Hematopoietic multipotent progenitor cell treated with erythropoietin and hydrocortisone succinate and interleukin-3 and kit ligand, for 15 days (in vitro differentiated cells): ENCODE results near the gene TNNC1.

Experiments
- DNase-seq: peaks from one replicate; pipeline ENCODE4 v3.0.0-alpha.2; 2015; ENCODE audit warnings: low spot score

TNNC1 gene

GRCh38 chr3:52453496-52454249 lies at the start of gene TNNC1:
Gene TNNC1, minus strand, starts transcription at chr3:52454041. Its CDS starts 26 bp downstream, at chr3:52454015.
- DNase-seq: no peak

- DNase-seq: no peak
Observed at GRCh38 chr3:52502808-52503350, 49.0 kb upstream of the TNNC1 start.

DNA sequence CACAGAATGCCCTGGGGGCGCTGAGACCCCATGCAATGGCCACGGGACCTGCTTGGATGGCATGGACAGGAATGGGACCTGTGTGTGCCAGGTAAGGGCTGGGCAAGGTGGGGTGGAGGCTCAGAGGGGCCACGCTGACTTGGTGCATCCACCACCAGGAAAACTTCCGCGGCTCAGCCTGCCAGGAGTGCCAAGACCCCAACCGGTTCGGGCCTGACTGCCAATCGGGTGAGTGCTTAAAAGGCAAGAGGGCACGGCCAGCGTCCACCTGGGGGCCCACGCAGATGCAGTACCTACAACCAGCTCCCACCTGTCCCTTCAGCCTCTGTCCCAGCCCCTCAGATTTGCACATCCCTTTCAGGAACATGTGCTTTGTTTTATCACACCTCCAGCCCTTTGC lies 48.2 kb upstream of the TNNC1 start:
- DNase-seq: no peak

DNA sequence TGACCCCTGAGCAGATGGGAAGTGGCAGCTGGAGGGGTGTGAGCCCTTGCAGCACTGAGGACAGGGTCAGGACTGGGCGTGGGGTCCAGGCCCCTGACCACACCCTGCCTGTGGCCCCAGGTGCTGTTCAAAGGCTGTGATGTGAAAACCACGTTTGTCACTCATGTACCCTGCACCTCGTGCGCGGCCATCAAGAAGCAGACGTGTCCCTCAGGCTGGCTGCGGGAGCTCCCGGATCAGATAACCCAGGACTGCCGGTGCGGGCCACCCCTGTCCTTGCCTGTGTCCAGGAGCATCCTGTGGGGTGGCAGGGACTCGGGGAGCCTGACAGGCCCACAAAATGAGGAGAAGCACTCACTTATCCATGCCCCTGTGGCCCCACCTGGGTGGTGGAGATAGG lies 47.2 kb upstream of the TNNC1 start:
- DNase-seq: no peak

GRCh38 chr3:52498137-52499054 lies 44.6 kb upstream of the TNNC1 start:
- no peak for DNase-seq

DNA sequence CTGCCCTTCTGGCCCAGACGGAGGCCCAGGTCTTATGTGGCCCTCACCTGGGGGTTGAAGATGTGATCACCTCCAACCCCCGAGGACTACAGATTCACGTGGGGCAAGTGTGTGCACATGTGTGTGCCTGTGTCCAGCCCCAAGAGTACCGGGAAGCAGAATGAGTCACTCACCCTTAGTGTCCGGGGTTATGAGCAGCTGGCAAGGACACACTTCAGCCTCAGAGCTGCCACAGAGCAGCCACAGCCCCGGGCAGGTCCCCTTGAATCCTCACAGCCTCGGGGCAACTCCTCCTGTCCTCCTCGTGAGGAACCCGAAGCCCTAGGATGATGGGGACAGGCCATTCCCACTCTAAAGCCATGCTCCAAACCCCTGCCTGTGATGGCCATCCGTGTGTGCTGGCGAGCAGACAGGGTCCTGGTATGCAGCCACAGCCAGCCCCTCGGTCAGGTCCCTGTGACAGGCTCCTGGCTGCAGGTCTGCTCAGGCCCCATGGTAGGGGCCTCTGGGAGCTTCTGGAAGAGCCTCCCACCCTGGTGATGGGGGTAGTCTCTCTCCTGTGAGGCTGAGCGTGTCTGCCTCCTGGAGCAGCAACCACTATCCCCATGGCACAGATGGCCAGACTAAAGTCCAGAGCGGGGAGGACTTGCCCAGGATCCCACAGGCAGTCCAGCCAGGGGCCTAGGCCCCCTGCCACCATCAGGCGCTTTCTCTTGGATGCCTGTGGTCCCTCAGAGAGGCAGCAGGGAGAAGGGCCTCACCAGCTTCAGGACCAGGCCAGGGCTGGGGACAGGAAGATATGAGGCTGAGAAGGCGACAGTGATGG lies 42.1 kb upstream of the TNNC1 start:
- DNase-seq: no peak

GRCh38 chr3:52494886-52495495 lies 41.1 kb upstream of the TNNC1 start, which contains the start of gene STAB1:
Gene STAB1, plus strand, starts transcription at chr3:52495338. Its CDS starts 76 bp downstream, at chr3:52495414.
- DNase-seq: no peak

- DNase-seq: no peak
Observed at GRCh38 chr3:52494445-52494844, 40.6 kb upstream of the TNNC1 start.

DNA sequence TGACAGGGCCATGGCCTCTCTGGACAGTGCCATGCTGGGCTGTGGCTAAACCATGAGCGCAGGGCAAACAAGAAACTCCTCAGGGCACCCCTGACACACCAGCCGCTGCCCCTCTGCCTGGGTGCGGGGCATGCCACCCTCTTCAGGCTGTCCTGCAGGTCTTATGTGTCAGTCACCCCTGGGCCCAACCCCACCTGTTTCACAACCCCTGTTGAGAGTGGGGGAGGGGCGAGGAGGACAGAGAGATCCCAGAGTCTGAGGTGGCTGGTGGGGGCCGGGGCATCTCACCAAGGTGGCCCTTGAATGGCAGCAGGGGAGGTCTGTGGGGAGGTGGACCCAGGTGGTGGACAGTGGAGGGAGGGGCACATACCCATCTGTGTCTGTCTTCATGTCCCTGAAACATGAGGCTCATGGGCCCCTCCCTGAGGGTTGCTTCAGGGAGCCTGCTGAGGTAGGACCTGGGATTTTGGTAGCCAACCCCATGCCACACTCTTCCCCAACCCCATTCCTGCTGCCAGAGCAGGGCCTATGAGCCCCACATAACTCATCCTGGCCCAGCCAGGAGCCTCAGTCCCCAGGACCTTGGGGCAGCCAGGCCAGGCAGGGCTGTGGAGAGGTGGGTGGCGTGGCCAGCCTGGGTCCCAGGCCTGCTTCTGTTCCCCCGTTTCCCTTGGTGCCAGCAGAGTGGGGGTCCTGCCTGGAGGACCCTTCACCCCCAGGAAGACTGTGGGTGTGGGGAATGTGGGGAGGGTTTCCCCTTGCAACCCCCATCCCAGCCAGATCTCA lies 39.6 kb upstream of the TNNC1 start:
- no peak for DNase-seq

DNA sequence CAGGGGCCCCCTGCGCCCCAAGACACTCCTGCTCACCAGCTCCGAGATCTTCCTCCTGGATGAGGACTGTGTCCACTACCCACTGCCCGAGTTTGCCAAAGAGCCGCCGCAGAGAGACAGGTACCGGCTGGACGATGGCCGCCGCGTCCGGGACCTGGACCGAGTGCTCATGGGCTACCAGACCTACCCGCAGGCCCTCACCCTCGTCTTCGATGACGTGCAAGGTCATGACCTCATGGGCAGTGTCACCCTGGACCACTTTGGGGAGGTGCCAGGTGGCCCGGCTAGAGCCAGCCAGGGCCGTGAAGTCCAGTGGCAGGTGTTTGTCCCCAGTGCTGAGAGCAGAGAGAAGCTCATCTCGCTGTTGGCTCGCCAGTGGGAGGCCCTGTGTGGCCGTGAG lies 38.2 kb upstream of the TNNC1 start:
- no peak for DNase-seq

GRCh38 chr3:52490939-52491526 lies 37.2 kb upstream of the TNNC1 start:
- DNase-seq: no peak

GRCh38 chr3:52490035-52490938 lies 36.4 kb upstream of the TNNC1 start:
- DNase-seq: no peak

DNA sequence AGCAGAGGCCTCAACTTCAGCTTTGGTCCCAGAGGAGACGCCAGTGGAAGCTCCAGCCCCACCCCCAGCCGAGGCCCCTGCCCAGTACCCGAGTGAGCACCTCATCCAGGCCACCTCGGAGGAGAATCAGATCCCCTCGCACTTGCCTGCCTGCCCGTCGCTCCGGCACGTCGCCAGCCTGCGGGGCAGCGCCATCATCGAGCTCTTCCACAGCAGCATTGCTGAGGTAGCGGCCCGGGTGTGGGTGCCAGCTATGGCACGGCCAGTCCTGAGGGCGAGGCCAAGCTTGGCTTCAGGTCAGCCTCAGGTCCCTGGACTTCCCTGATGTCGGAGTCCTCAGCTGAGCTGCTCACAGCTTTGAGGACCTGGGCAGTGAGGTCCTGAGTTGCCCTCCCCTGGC lies 35.6 kb upstream of the TNNC1 start:
- DNase-seq: no peak

DNA sequence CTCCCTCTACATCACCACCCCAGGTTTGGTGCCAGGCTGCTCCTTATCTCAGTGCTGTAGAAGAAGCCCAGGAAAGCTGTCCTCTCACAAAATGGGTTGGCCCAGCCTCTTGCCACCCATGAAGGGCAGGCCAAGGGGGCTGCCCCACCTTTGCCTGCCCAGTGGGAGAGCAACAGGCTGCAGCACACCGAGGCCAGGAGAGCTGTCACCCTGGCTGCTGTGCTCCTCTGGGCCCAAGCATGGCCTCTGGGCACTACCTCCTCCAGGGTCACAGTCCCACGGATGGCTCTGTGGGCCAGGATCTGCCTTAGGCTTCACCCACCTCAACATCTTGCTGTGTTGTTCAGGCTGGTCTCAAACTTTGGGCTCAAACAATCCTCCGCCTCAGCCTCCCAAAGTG lies 34.9 kb upstream of the TNNC1 start:
- no peak for DNase-seq

GRCh38 chr3:52487788-52488691 lies 34.2 kb upstream of the TNNC1 start:
- no peak for DNase-seq

DNA sequence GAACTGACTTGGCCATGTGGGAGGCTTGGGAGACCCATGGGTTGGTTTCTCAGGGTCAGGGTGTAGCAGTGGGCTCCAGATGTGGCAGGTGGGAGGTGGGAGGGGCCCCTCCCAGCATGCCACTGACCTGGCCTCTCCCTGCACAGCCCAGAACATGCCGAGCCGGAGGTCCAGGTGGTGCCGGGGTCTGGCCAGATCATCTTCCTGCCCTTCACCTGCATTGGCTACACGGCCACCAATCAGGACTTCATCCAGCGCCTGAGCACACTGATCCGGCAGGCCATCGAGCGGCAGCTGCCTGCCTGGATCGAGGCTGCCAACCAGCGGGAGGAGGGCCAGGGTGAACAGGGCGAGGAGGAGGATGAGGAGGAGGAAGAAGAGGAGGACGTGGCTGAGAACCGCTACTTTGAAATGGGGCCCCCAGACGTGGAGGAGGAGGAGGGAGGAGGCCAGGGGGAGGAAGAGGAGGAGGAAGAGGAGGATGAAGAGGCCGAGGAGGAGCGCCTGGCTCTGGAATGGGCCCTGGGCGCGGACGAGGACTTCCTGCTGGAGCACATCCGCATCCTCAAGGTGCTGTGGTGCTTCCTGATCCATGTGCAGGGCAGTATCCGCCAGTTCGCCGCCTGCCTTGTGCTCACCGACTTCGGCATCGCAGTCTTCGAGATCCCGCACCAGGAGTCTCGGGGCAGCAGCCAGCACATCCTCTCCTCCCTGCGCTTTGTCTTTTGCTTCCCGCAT lies 33.4 kb upstream of the TNNC1 start:
- DNase-seq: no peak

DNA sequence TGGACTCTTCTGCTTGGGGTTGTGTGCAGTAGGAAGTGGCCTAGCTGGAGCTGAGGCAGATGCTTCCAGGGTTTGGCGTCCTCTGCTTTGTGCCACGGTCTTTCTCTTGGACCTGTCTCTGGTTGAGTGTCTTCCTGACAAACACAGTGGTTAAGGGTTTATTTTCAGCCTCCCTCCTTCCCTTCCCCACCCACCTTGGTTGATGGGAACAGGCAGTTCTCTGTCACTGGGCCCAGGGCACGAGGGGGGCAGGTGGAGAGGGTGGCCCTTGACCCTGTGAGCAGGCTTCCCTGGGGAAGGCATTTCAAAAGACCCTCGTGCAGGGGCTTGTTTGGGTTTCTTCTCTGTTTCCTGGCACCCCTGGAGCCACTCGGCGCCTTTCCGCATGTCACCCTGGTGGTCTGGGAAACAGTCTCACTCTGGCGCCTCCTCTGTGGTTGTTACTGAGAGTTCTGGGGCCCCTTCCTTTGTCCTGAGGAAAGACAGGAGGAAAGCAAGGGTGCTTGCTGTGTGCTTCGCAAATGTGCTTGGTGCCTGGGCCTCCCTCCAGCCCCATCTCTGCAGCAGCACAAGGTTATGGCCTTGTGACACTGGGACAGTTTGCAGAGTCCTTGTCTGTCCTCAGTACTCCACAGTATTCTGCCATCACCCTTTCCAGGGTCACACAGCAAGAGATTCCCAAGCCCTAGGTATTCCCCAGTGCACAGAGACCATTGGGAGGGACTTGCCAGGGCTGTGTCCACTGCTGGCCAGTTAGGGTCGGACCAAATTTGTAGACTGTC lies 31.0 kb upstream of the TNNC1 start:
- DNase-seq: no peak
